Erythroblast (primary cell): ENCODE data around the gene TPM2.

Source experiments
- GATA1 ChIP-seq: IDR thresholded peaks from 2 replicates; pipeline ENCODE4 v1.6.1; 2011; ENCODE audit warnings: low read depth, mild to moderate bottlenecking, control low read depth, low read length, moderate library complexity
- POLR2A ChIP-seq: IDR thresholded peaks from 2 replicates; pipeline ENCODE4 v1.6.1; 2011; ENCODE audit warnings: mild to moderate bottlenecking, low read length

- TF ChIP-seq POLR2A: no peak
- TF ChIP-seq GATA1: no peak
Measured at GRCh38 chr9:35669331-35670145, 20.2 kb downstream of the TPM2 start.
